ENCODE measurements around the gene LRRN2. TPM values are rescaled to one million over a fixed set of nuclear protein-coding genes. Genes with fewer than 3 reads are reported as not detected.

The LRRN2 gene
- total and polyA plus RNA-seq, 2 experiments from 2014 or later, result 0.74 to 2.6 TPM

- no peak overlapping the region for H3K27ac ChIP-seq (ENCODE audit: low read depth)
- peaks cover under 1% of the 10 kb centered on the region; the same call in 1 of the 2 replicates for H3F3A ChIP-seq (replicated peaks; ENCODE audit: low read depth)
- Mint-ChIP-seq H3K27me3 (ENCODE audit: insufficient read depth, low read depth, poor library complexity) (peaks cover 6% of the 10 kb centered on the region), H3K9me3 (no peaks in the 10 kb centered on the region), H3K27ac (peak overlapping the region; percentile 89), H3K4me1 (peaks cover 43% of the 10 kb centered on the region), H3K4me3 (no peak overlapping the region), H3K36me3 (ENCODE audit: low read depth) (no peaks in the 10 kb centered on the region)
- no peaks in the 10 kb centered on the region; the same call in 1 of the 2 replicates for H3K9me2 ChIP-seq (ENCODE audit: insufficient read depth)
- no peak overlapping the region for H2AFZ ChIP-seq
- DNase-seq (ENCODE audit: low spot score), result peak; percentile 85
- peak; percentile 25 for ATAC-seq
- H3K4me2 ChIP-seq, result peak overlapping the region; percentile 65
- peaks cover 3% of the 10 kb centered on the region; the same call in 1 of the 2 replicates for H3K27me3 ChIP-seq (ENCODE audit: insufficient read depth)
- TF ChIP-seq ZNF331 (CRISPR knock-in tag; IDR thresholded peaks at IDR 0.05; ENCODE audit: low read depth) (no peak), ZNF462 (CRISPR knock-in tag; IDR thresholded peaks at IDR 0.05) (peak; percentile 60; the same call in 1 of the 2 replicates), REST (IDR thresholded peaks at IDR 0.05; ENCODE audit: unreplicated experiment) (peak; percentile 91), POLR2AphosphoS5 (IDR thresholded peaks at IDR 0.05; ENCODE audit: low read depth) (no peak)
- H4K20me1 ChIP-seq (replicated peaks; ENCODE audit: insufficient read depth), result no peaks in the 10 kb centered on the region
- H3K4me3 ChIP-seq, result no peak overlapping the region; the same call in 1 of the 2 replicates
- no peaks in the 10 kb centered on the region for H3K36me3 ChIP-seq (ENCODE audit: insufficient read depth)
- no peaks in the 10 kb centered on the region for H3K79me2 ChIP-seq (replicated peaks; ENCODE audit: insufficient read depth)
- peaks cover 30% of the 10 kb centered on the region for H3K4me1 ChIP-seq (ENCODE audit: insufficient read depth)
Observed at GRCh38 chr1:204647114-204647804, 38.3 kb downstream of the LRRN2 start.

Data from GM23338 (cell line).